Measurements from ENCODE around the gene ARHGEF25. TPM values are rescaled to one million over a fixed set of nuclear protein-coding genes. Genes with fewer than 3 reads are reported as not detected.

The ARHGEF25 gene
- 16.2 and 17.2 TPM in 2 replicates for total RNA-seq

DNA sequence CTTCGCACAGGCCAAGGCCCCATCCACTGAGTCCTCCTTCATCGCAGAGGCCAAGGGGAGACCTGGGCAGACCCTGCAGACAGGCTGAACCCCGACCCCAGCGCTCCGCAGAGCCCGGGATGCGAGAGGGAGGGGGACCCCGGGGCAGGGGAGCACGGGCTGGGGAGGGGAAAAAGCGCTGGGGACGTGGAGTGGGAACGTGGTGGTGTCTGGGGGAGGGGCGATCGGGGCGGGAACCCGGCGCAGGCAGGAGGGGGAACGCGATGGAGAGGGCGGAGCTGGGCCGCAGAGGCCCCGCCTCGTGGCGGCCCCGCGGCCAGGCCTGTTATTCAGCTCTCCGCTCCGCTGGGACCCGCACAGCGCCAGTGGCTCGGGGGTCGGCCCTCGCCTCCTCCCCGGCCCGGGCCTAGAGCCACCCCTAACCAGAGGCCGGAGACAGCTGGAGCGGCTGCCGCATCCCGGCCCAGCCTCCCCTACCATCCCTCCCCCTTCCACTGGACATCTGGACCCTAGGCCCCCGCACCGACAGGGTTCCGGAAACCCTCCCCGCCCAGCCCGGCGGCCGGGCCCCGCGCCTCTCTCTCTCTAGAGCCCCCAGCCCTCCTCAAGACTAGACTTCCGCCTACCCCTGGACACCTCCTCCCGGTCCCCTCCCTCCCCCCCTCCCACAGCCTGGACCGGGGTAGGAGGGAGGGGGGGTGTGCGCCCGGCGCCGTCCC, at the start of gene ARHGEF25:
TSS of gene ARHGEF25 (plus strand) at position 328 of the 719 bp plus-strand sequence. CDS start 460 bp downstream, outside the sequence.

DNA sequence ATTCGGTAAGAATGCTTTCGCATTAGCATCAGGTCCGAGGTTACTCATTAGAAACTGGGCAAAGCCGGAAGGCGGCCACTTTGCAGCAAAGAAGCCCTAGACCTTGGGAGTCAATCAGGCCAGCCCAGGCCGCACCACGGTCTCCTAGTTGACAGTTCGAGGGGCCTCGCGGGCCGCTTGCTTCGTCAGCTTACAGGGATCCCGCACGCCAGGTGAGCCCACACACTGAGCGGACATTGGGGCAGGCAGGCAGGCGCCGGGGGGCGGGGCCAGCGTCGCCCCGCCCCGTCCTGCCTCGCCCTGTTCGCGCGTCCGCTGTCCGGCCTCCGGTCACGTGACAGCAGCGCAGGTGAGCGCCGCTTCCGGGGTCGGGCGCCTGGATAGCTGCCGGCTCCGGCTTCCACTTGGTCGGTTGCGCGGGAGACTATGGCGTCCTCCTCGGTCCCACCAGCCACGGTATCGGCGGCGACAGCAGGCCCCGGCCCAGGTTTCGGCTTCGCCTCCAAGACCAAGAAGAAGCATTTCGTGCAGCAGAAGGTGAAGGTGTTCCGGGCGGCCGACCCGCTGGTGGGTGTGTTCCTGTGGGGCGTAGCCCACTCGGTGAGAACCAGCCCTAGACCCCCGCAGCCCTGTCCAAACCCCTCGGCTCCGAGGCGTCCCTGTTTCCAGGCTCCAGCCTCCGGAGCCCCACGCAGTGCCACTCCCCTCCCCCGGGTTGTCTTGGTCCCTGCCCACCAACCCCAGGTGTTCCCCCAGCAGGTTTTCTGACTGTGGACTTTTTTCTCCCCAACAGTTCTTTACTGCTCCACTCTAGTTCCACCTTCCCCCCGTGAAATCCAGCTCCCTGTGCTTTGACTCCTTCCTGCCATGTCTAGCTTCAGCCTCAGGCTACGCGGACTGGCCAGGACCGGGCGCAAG, 20.1 kb upstream of the ARHGEF25 start, which contains the start of gene PIP4K2C:
TSS of gene PIP4K2C (plus strand) at position 329 of the 918 bp plus-strand sequence. CDS start at position 427, 98 bp downstream.

DNA sequence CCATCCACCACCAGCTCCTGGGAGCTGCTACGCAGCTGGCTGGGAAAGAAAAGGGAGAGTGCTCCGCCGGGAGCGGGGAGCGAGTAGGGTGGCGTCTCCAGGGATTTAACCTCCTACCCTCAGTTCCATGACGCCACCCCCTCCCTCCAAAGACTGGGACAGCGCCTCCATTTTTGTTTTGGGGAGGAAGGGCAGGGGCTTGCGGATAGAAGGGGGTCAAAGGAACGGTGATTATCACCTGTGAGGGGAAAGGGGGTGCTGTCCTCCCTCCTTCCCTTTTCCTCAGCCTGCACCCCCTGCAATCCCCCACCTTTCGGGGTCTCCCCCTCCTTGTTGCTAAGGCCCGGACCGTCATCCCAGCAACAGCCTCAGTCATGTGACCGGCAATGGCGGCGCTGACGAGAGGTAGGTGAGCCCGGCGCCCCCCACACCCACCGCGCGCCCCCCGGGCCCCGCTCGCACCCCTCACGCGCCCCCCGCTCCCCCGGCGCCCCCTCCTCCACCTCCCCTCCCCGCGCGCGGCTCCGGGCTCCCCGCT, 6.7 kb upstream of the ARHGEF25 start, which contains the start of gene DTX3:
TSS of gene DTX3 (plus strand) at position 371 of the 538 bp plus-strand sequence. CDS start 1,694 bp downstream, outside the sequence.

DNA sequence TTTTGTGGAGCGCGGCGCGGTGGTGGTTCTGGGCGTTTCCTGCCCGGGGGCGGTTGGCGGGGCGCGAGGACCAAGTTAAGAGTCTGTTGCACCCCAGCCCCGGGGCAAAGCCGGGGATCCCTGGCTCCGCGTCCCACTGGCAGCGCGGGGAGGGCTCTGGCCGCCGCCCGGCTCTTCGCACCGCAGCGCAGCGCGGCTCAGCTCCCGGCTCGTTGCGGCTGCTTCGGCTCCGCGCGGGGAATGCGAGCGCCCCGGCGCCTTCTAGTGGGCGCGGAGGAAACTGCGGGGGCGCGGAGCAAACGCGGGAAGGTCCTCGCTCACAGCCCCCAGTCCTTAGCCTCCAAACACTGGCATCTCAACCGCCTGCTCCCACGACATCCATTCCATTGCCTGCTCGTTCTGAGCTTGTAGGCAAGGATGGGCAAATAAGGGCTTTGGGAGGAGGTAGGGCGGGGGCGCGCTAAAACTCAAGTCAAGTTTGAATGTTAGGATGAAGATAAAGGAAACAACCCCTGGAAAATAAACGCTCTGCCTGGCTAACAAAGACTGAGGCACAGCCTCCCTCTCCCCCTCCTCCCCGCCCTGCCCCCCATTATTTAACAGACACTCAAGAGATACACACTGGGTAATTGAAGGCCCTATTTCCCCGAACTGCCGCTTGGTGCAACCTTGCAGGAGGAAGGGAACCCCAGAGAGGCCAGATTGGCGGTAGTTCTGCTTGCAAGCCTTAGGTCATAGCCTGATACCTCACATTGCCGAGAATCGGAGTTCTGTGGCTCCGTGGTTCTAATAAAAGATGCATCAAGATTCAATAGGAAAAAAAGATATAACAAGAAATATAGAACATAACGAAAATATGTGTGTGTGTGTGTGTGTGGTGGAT, 22.0 kb downstream of the ARHGEF25 start, which contains the start of gene B4GALNT1:
TSS of gene B4GALNT1 (minus strand) at position 244 of the 883 bp plus-strand sequence. CDS start 1,069 bp downstream, outside the sequence.

Other genes with a start within 250 kb of the ARHGEF25 start
- gene R3HDM2, start 180.4 kb upstream of the ARHGEF25 start, total RNA-seq, result 25.5 and 27.0 TPM in 2 replicates
- under 0.01 TPM in 1 of 2 replicates, not detected in the other for gene INHBC, start 176.7 kb upstream of the ARHGEF25 start, total RNA-seq
- gene INHBE, start 156.1 kb upstream of the ARHGEF25 start, total RNA-seq, result 0.22 TPM in 1 of 2 replicates, not detected in the other
- 0.11 and 0.26 TPM in 2 replicates for gene GLI1, start 151.7 kb upstream of the ARHGEF25 start, total RNA-seq
- gene ARHGAP9, start 131.6 kb upstream of the ARHGEF25 start, total RNA-seq, result 0.22 TPM in 1 of 2 replicates, not detected in the other
- 108 and 113 TPM in 2 replicates for gene MARS1, start 123.4 kb upstream of the ARHGEF25 start, total RNA-seq
- 40.5 and 59.5 TPM in 2 replicates for gene DDIT3, start 90.9 kb upstream of the ARHGEF25 start, total RNA-seq
- 3.8 and 5.2 TPM in 2 replicates for gene MBD6, start 88.6 kb upstream of the ARHGEF25 start, total RNA-seq
- 113 and 132 TPM in 2 replicates for gene DCTN2, start 64.2 kb upstream of the ARHGEF25 start, total RNA-seq
- under 0.01 and 0.22 TPM in 2 replicates for gene KIF5A, start 61.4 kb upstream of the ARHGEF25 start, total RNA-seq
- 23.5 and 26.2 TPM in 2 replicates for gene PIP4K2C, start 20.2 kb upstream of the ARHGEF25 start, total RNA-seq
- 9.4 and 11.2 TPM in 2 replicates for gene DTX3, start 6.6 kb upstream of the ARHGEF25 start, total RNA-seq
- 1.0 and 2.9 TPM in 2 replicates for gene B4GALNT1, start 21.8 kb downstream of the ARHGEF25 start, total RNA-seq
- gene OS9, start 82.7 kb downstream of the ARHGEF25 start, total RNA-seq, result 154 and 254 TPM in 2 replicates
- 0.11 and 0.39 TPM in 2 replicates for gene AGAP2, start 127.3 kb downstream of the ARHGEF25 start, total RNA-seq
- gene TSPAN31, start 133.6 kb downstream of the ARHGEF25 start, total RNA-seq, result 71.6 and 76.1 TPM in 2 replicates
- gene CDK4, start 140.9 kb downstream of the ARHGEF25 start, total RNA-seq, result 108 and 195 TPM in 2 replicates
- gene MARCHF9, start 143.7 kb downstream of the ARHGEF25 start, total RNA-seq, result 1.1 and 1.2 TPM in 2 replicates
- gene CYP27B1, start 155.6 kb downstream of the ARHGEF25 start, total RNA-seq, result 0.22 and 0.65 TPM in 2 replicates
- gene METTL1, start 160.7 kb downstream of the ARHGEF25 start, total RNA-seq, result 6.7 and 8.0 TPM in 2 replicates
- gene EEF1AKMT3, start 161.2 kb downstream of the ARHGEF25 start, total RNA-seq, result 5.9 and 8.0 TPM in 2 replicates
- 16.1 and 22.7 TPM in 2 replicates for gene TSFM, start 171.4 kb downstream of the ARHGEF25 start, total RNA-seq
- 5.4 and 6.9 TPM in 2 replicates for gene AVIL, start 207.3 kb downstream of the ARHGEF25 start, total RNA-seq
- 120 and 148 TPM in 2 replicates for gene CTDSP2, start 235.3 kb downstream of the ARHGEF25 start, total RNA-seq